ENCODE measurements around the gene GPC3.

Gene GPC3

GRCh38 chrX:133948895-133949294, 36.5 kb downstream of the GPC3 start:
- no peaks in the 10 kb centered on the region for H3K4me1 ChIP-seq (ENCODE audit: insufficient read depth, poor library complexity, severe bottlenecking)
- no peaks in the 10 kb centered on the region for H3K36me3 ChIP-seq (ENCODE audit: low read depth)
- H3K27ac ChIP-seq (ENCODE audit: poor library complexity, severe bottlenecking) = no peak overlapping the region
- no peaks in the 10 kb centered on the region for H3K9me3 ChIP-seq (ENCODE audit: severe bottlenecking)
- DNase-seq (ENCODE audit: low spot score) (no peak), ATAC-seq (ENCODE audit: low read depth) (no peak)
- no peak overlapping the region for H3K4me3 ChIP-seq (ENCODE audit: severe bottlenecking)
- H3K27me3 ChIP-seq (ENCODE audit: insufficient read depth, poor library complexity, severe bottlenecking) = no peaks in the 10 kb centered on the region
- no peak for TF ChIP-seq CTCF (IDR thresholded peaks at IDR 0.05; ENCODE audit: poor library complexity, severe bottlenecking)

GRCh38 chrX:133947996-133948395, 37.4 kb downstream of the GPC3 start:
- Histone ChIP-seq H3K36me3 (ENCODE audit: low read depth) (no peaks in the 10 kb centered on the region), H3K27me3 (ENCODE audit: insufficient read depth, poor library complexity, severe bottlenecking) (no peaks in the 10 kb centered on the region), H3K9me3 (ENCODE audit: severe bottlenecking) (no peaks in the 10 kb centered on the region), H3K27ac (ENCODE audit: poor library complexity, severe bottlenecking) (no peak overlapping the region), H3K4me3 (ENCODE audit: severe bottlenecking) (no peak overlapping the region), H3K4me1 (ENCODE audit: insufficient read depth, poor library complexity, severe bottlenecking) (no peaks in the 10 kb centered on the region)
- DNase-seq (ENCODE audit: low spot score) (no peak), ATAC-seq (ENCODE audit: low read depth) (no peak)
- TF ChIP-seq CTCF (IDR thresholded peaks at IDR 0.05; ENCODE audit: poor library complexity, severe bottlenecking) = no peak

- Histone ChIP-seq H3K9me3 (ENCODE audit: severe bottlenecking) (no peaks in the 10 kb centered on the region), H3K36me3 (ENCODE audit: low read depth) (no peaks in the 10 kb centered on the region), H3K27me3 (ENCODE audit: insufficient read depth, poor library complexity, severe bottlenecking) (no peaks in the 10 kb centered on the region), H3K27ac (ENCODE audit: poor library complexity, severe bottlenecking) (no peak overlapping the region), H3K4me1 (ENCODE audit: insufficient read depth, poor library complexity, severe bottlenecking) (no peaks in the 10 kb centered on the region), H3K4me3 (ENCODE audit: severe bottlenecking) (no peak overlapping the region)
- DNase-seq (ENCODE audit: low spot score) (no peak), ATAC-seq (ENCODE audit: low read depth) (no peak)
- TF ChIP-seq CTCF (IDR thresholded peaks at IDR 0.05; ENCODE audit: poor library complexity, severe bottlenecking) = no peak
Measured at GRCh38 chrX:133947022-133947421, 38.4 kb downstream of the GPC3 start.

GRCh38 chrX:133943507-133943906, 41.9 kb downstream of the GPC3 start:
- Histone ChIP-seq H3K9me3 (ENCODE audit: severe bottlenecking) (no peaks in the 10 kb centered on the region), H3K4me3 (ENCODE audit: severe bottlenecking) (no peak overlapping the region), H3K36me3 (ENCODE audit: low read depth) (no peaks in the 10 kb centered on the region), H3K27ac (ENCODE audit: poor library complexity, severe bottlenecking) (no peak overlapping the region), H3K27me3 (ENCODE audit: insufficient read depth, poor library complexity, severe bottlenecking) (no peaks in the 10 kb centered on the region), H3K4me1 (ENCODE audit: insufficient read depth, poor library complexity, severe bottlenecking) (no peaks in the 10 kb centered on the region)
- DNase-seq (ENCODE audit: low spot score) = no peak
- no peak for TF ChIP-seq CTCF (IDR thresholded peaks at IDR 0.05; ENCODE audit: poor library complexity, severe bottlenecking)
- no peak for ATAC-seq (ENCODE audit: low read depth)

GRCh38 chrX:133939655-133940302, 45.6 kb downstream of the GPC3 start:
- TF ChIP-seq CTCF (IDR thresholded peaks at IDR 0.05; ENCODE audit: poor library complexity, severe bottlenecking) = no peak
- ATAC-seq (ENCODE audit: low read depth) (no peak), DNase-seq (ENCODE audit: low spot score) (no peak)
- no peaks in the 10 kb centered on the region for H3K27me3 ChIP-seq (ENCODE audit: insufficient read depth, poor library complexity, severe bottlenecking)
- no peaks in the 10 kb centered on the region for H3K36me3 ChIP-seq (ENCODE audit: low read depth)
- H3K27ac ChIP-seq (ENCODE audit: poor library complexity, severe bottlenecking) = no peak overlapping the region
- H3K4me3 ChIP-seq (ENCODE audit: severe bottlenecking) = no peak overlapping the region
- H3K4me1 ChIP-seq (ENCODE audit: insufficient read depth, poor library complexity, severe bottlenecking) = no peaks in the 10 kb centered on the region
- H3K9me3 ChIP-seq (ENCODE audit: severe bottlenecking) = no peaks in the 10 kb centered on the region
